Pancreas (tissue), 10 donors: ENCODE measurements around the gene KIAA1671. TPM values are rescaled to one million over a fixed set of nuclear protein-coding genes. Genes with fewer than 3 reads are reported as not detected.
A peak's percentile ranks its signal among the peaks of the same experiment; 100 is the strongest.

Source experiments
- ATAC-seq, 4 donors: fragments of 200-7000 bp; cut with Tn5 transposase; one replicate each; pipeline versions ENCODE4 v1.8.0 to v1.9.1; 2020; ENCODE audit warnings: mild to moderate bottlenecking in 4 of 4, moderate library complexity in 4 of 4
- DNase-seq, 6 donors: peaks; one replicate each; pipeline ENCODE4 v3.0.0-alpha.2; 2020
- FAIRE-seq: peaks from 2 replicates; lab custom pipeline; 2012; peaks lifted over from hg19 to GRCh38; lab: Jason Lieb, UNC
- H3K27ac ChIP-seq, 4 donors: fragments of 200-600 bp; sonication (generic); 1 replicate in 3 of 4; 2 replicates in 1 of 4; pipeline versions ENCODE4 v1.5.0 to v1.8.0; 2020
- H3K27me3 ChIP-seq, 4 donors: fragments of 200-600 bp; one replicate each; pipeline ENCODE4 v1.8.0; 2021
- H3K36me3 ChIP-seq, 3 donors: fragments of 200-600 bp; sonication (generic) in 1 of 3; one replicate each; pipeline versions ENCODE4 v1.5.0 to v1.8.0; 2020 to 2021
- H3K4me1 ChIP-seq, 3 donors: fragments of 200-600 bp; one replicate each; pipeline ENCODE4 v1.8.0; 2021
- H3K4me3 ChIP-seq, 4 donors: fragments of 200-600 bp; sonication (generic) in 2 of 4; one replicate each; pipeline versions ENCODE4 v1.5.0 to v1.8.0; 2020 to 2021
- H3K9me3 ChIP-seq, 4 donors: fragments of 200-600 bp; one replicate each; pipeline ENCODE4 v1.8.0; 2021
- WGBS, 2 donors: extraction: QIAGEN DNeasy Blood & Tissue Kit; methylation state at CpG; one replicate each; pipeline ENCODE4 v1.1.7; 2013; 5-methylcytosine and 5-hydroxymethylcytosine counted together
- intact Hi-C, 3 donors: fragments of 100-400 bp; cut with DNase I; formaldehyde crosslinking; loops; one replicate each; pipeline versions ENCODE4 v1.11.1 to v1.14.2; 2022
- polyA plus RNA-seq, 2 donors: library from polyadenylated mRNA; stranded (reverse); fragments of 200-250 nt; gene quantifications; one replicate each; pipeline ENCODE4 v1.2.3, GENCODE V29; 2013
- total RNA-seq, 6 donors: library from RNA; stranded (reverse); fragmentation: NEBNext Ultra II Directional in 4 of 6; extraction: Animal tissue kit (Norgen Biotek cat#: 25700) in 4 of 6; gene quantifications; one replicate each; pipeline versions ENCODE4 v1.2.1 to v1.2.4, GENCODE V29; 2021 to 2023
- TF ChIP-seq, protein P1 (sequence below), 4 donors: fragments of 200-600 bp; sonication (generic) in 3 of 4; IDR thresholded peaks; one replicate each; pipeline versions ENCODE4 v1.5.0 to v1.8.0; 2021; ENCODE audit warnings: antibody characterized with exemption in 4 of 4
- donor health status: healthy with polysubstance abuse.
- donor health status: DM: no; HTN: no; CAD: no; lungs with moderate emphysema.
- donor health status: DM: no; HTN: no; CAD: no.
- donor health status: control.
- donor health status: control.
- donor health status: Bipolar disorder and iron deficiency.
- donor health status: DM: yes; HTN: yes; CAD: no.
- donor health status: DM: no; HTN: no; CAD: no.
- donor health status: DM: no; HTN: no; CAD: no.
- donor health status: DM: yes; HTN: yes; CAD: no.

The KIAA1671 gene
- total and polyA plus RNA-seq, 8 donors: 8.3 to 28.8 (median 19.0) TPM

- Histone ChIP-seq H3K27me3 (no peaks in the 10 kb centered on the region), H3K9me3 (no peaks in the 10 kb centered on the region), H3K4me3 (no peak overlapping the region), H3K4me1 (no peaks in the 10 kb centered on the region), H3K27ac (no peak overlapping the region), H3K36me3 (no peaks in the 10 kb centered on the region)
- no peak for DNase-seq
- WGBS, 2 donors: 76 to 77% methylated on average over 7 of the region's 7 CpGs
- intact Hi-C loops: no loop called here
- FAIRE-seq: no peak
- TF ChIP-seq, protein P1, sequence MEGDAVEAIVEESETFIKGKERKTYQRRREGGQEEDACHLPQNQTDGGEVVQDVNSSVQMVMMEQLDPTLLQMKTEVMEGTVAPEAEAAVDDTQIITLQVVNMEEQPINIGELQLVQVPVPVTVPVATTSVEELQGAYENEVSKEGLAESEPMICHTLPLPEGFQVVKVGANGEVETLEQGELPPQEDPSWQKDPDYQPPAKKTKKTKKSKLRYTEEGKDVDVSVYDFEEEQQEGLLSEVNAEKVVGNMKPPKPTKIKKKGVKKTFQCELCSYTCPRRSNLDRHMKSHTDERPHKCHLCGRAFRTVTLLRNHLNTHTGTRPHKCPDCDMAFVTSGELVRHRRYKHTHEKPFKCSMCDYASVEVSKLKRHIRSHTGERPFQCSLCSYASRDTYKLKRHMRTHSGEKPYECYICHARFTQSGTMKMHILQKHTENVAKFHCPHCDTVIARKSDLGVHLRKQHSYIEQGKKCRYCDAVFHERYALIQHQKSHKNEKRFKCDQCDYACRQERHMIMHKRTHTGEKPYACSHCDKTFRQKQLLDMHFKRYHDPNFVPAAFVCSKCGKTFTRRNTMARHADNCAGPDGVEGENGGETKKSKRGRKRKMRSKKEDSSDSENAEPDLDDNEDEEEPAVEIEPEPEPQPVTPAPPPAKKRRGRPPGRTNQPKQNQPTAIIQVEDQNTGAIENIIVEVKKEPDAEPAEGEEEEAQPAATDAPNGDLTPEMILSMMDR (IDR thresholded peaks at IDR 0.05): no peak
- ATAC-seq: peak in 3 of 4 donors; percentile 60 to 66 (median 66)
Observed at GRCh38 chr22:24994070-24994763, 41.7 kb downstream of the KIAA1671 start.

DNA sequence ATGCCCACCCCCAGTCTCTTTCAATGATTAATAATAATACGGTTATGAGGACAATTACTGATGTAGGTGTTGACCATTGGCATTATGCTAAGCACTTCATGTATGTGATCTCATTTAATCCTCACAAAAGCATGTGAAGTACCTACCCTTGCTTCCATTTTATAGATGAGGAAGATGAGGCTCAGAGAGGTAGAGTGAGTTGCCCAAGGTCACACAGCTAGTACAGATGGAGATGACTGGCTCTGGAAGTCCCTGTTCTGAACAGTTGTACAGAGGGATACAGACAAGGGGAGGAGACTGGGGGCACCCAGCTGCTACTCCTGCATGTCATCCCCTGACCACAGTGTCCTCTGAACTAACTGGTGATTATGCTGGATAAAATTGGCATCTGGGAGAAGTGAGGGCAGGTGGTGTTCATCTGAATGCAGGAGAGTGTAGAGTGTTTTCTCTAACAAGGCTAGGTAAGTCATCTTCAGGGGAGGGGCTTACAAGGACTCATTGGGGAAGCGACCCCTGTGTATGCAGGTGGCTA, 43.2 kb downstream of the KIAA1671 start:
- ATAC-seq (no peak), DNase-seq (no peak), FAIRE-seq (no peak)
- Histone ChIP-seq H3K36me3 (no peaks in the 10 kb centered on the region), H3K4me1 (no peaks in the 10 kb centered on the region), H3K9me3 (no peaks in the 10 kb centered on the region), H3K27me3 (no peaks in the 10 kb centered on the region), H3K4me3 (no peak overlapping the region), H3K27ac (no peak overlapping the region)
- TF ChIP-seq, protein P1 (IDR thresholded peaks at IDR 0.05): no peak
- intact Hi-C loops: no loop called here
- 95 to 96% methylated on average over 2 of the region's 2 CpGs for WGBS, 2 donors

- intact Hi-C loops: no loop called here
- Histone ChIP-seq H3K4me3 (no peak overlapping the region), H3K4me1 (no peaks in the 10 kb centered on the region), H3K27ac (no peak overlapping the region), H3K36me3 (no peaks in the 10 kb centered on the region), H3K27me3 (no peaks in the 10 kb centered on the region), H3K9me3 (no peaks in the 10 kb centered on the region)
- no peak for DNase-seq
- ATAC-seq: no peak
- TF ChIP-seq, protein P1 (IDR thresholded peaks at IDR 0.05): no peak
- FAIRE-seq: no peak
- 72 to 76% methylated on average over 5 of the region's 5 CpGs for WGBS, 2 donors
Observed at GRCh38 chr22:24996420-24996952, 44.0 kb downstream of the KIAA1671 start.

DNA sequence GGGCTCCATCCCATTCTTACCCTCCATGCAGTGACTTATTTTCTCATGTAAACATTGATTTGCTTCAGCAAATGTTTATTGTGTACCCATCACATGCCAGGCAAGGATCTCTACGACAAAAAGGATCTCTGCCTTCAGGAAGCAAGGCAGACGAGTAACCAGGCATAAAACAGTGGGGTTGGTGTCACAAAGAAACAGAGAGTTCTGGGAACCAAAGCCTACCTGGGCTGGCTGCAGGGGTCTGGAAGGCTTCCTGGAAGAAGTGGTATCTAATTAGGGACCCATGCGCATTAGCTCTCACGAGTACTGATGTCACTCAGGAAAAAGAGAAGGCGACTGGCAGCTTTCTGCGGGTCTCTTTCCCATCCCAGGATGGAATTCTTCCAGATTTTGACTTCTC, 44.5 kb downstream of the KIAA1671 start:
- TF ChIP-seq, protein P1 (IDR thresholded peaks at IDR 0.05): no peak
- no peak overlapping the region for H3K4me3 ChIP-seq
- H3K36me3 ChIP-seq: no peaks in the 10 kb centered on the region
- intact Hi-C loops: no loop called here
- no peak for DNase-seq
- ATAC-seq: no peak
- WGBS, 2 donors: 75 to 82% methylated on average over 6 of the region's 6 CpGs
- H3K27ac ChIP-seq: no peak overlapping the region
- H3K27me3 ChIP-seq: no peaks in the 10 kb centered on the region
- no peaks in the 10 kb centered on the region for H3K9me3 ChIP-seq
- no peaks in the 10 kb centered on the region for H3K4me1 ChIP-seq
- FAIRE-seq: no peak

- ATAC-seq (no peak), FAIRE-seq (no peak), DNase-seq (no peak)
- Histone ChIP-seq H3K27me3 (no peaks in the 10 kb centered on the region), H3K4me3 (no peak overlapping the region), H3K9me3 (no peaks in the 10 kb centered on the region), H3K4me1 (no peaks in the 10 kb centered on the region), H3K27ac (no peak overlapping the region), H3K36me3 (no peaks in the 10 kb centered on the region)
- TF ChIP-seq, protein P1 (IDR thresholded peaks at IDR 0.05): no peak
- WGBS, 2 donors: 77 to 80% methylated on average over 8 of the region's 8 CpGs
- intact Hi-C loops: no loop called here
Observed at GRCh38 chr22:25000686-25001085, 48.2 kb downstream of the KIAA1671 start.
